Renal cortical epithelial cell (primary cell): Measurements from ENCODE around the gene SOX6. TPM values are rescaled to one million over a fixed set of nuclear protein-coding genes. Genes with fewer than 3 reads are reported as not detected.

Source experiments
- DNase-seq: peaks from one replicate; pipeline ENCODE4 v3.0.0-alpha.2; 2011; ENCODE audit warnings: low read depth
- total RNA-seq: library from RNA; depleted of rRNA; stranded (reverse); fragments of >200 nt; gene quantifications from 2 replicates; pipeline ENCODE4 v1.2.3, GENCODE V29; 2014

Gene SOX6
- total RNA-seq, 1 donor from 2014 or later: 12.1 TPM

- DNase-seq: no peak
These were observed 80.1 kb downstream of the SOX6 start for GRCh38 chr11:16276251-16276650.

DNA sequence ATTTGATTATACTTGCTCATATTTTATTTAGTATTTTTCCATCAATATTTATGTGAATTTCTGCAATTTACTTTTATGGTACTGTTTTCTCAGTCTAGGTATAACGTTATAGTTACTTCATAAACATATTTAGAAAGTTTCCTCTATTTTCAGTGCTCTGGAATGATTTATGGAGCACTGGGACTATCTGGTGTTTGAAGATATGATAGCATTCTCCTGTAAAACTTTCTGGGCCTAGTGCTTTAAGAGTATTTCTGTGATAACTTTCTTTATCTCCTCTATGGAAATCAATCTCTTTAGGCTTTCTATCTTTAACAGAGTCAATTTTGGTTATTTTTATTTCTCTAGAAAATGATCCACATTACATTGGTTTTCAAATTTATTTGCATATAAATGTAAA, 85.1 kb downstream of the SOX6 start:
- DNase-seq: no peak

- no peak for DNase-seq
These were observed 90.3 kb downstream of the SOX6 start for GRCh38 chr11:16266021-16266420.

- no peak for DNase-seq
These were observed 91.3 kb downstream of the SOX6 start for GRCh38 chr11:16265022-16265421.

GRCh38 chr11:16262645-16262955, 93.7 kb downstream of the SOX6 start:
- DNase-seq: peak; percentile 76

DNA sequence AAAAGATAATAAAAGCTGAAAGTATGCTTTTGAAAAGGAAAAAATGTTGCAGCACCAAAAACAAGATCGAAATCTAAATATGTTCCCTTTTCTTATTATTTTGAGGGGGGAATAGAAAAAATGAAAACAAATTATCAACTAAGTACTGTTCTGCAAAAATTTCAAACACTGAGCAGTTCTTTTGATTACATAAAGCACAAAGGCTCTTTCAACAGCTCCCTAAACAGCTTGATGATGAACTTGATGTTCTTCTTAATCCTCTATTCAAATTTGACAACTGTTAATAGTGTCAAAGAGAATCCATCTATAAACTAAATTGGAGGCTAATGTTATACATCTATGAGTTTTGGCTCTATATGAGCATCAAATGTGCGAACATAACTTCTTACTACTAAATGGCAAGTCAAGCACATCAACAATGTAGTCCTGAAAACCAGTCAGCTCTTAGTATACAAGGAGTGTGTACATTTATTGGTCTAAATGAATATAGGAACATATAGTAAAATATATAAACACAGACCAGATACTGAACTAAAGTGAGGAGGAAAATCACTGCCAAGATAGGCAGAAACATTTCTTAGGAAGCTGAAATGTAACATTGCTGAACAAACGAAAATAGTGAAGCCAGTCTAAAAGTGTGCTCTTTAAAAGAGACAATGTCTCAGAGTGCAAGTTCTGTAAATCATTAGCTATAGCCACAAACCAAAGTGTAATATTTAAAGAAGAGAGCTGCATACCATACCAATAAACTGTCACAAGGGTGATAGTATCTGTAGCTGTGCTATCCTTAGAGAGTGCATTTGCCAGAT, 94.3 kb downstream of the SOX6 start:
- DNase-seq: peak; percentile 79

- peak; percentile 28 for DNase-seq
These were observed 104.0 kb downstream of the SOX6 start for GRCh38 chr11:16252373-16252772.

- DNase-seq: no peak
These were observed 108.1 kb downstream of the SOX6 start for GRCh38 chr11:16248248-16248647.

GRCh38 chr11:16242806-16243205, 113.5 kb downstream of the SOX6 start:
- no peak for DNase-seq

GRCh38 chr11:16240687-16241086, 115.7 kb downstream of the SOX6 start:
- DNase-seq: no peak

GRCh38 chr11:16239141-16240105, 116.9 kb downstream of the SOX6 start:
- DNase-seq: no peak

DNA sequence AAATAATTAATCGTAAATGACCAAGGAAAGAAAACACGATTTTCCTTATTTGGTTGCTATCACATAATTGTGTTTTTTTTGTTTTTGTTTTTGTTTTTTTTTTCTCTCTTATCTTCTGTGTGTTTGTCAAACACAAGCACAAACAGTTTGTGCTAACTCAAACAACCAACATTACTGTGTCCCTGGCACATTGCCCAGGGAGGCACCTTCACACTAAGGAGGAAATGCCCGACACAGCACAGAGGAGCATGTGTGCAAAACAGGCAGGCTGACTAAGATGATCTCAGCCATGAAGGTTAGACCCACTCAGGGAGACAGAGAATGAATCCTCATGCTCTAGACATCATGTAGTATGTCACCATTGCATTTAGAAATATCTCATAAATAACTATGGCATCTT, 130.1 kb downstream of the SOX6 start:
- DNase-seq: peak; percentile 83

DNA sequence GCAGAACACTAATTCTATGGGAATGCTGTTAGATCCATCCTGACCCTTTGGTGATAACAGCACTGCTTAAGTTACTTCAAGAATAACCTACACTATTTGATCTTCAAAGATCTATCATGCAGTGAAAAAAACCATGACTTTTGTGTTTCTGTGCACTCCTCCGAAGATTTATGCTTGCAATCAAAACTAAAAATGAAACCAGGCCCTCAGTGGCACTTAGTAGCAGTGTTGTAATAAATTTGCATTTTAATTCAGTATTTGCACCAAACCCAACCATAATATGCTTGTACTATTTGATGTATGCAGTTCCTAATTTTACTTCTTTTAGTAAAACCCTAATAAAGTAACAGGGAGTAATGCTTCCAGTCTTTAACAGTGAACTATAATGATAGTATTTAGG, 130.7 kb downstream of the SOX6 start:
- DNase-seq: no peak

- DNase-seq: no peak
These were observed 132.8 kb downstream of the SOX6 start for GRCh38 chr11:16223558-16223957.

DNA sequence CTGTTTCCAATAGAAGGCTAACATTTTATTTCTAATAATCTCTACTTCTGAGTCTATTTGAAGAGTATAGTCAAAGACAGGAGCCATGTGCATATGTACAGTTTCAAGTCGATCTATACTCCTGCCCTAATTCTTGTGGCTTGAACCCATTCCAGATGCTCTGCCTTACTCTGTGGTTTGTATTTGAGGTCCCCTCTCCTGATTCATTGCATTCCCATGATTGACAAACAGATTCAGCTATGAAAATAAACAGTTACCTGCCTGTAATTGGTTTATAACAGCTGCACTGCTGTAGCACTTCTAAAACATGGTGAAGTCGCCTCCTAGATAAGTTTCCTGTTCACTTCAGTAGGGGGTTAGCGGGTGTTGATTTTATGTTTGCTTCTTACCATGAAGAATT, 138.7 kb downstream of the SOX6 start:
- DNase-seq: no peak

DNA sequence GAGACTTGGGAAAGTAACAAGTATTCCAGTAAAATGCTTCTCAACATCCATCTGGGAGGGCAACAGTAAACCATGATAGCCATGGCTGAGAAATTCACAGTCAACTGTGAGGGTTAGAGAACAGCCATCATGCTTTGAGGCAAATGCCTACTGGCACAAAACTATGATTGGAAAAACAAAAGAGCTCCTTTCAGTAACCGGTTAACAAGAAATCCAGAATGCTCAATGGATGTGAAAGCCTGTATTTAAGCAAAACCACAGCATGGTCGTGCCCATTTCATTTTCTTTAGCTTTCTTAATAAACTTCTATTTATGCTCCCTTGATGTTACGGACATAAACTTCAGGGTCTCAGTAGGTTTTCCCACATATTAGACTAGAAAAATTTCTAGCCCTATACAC, 139.5 kb downstream of the SOX6 start:
- DNase-seq: no peak

DNA sequence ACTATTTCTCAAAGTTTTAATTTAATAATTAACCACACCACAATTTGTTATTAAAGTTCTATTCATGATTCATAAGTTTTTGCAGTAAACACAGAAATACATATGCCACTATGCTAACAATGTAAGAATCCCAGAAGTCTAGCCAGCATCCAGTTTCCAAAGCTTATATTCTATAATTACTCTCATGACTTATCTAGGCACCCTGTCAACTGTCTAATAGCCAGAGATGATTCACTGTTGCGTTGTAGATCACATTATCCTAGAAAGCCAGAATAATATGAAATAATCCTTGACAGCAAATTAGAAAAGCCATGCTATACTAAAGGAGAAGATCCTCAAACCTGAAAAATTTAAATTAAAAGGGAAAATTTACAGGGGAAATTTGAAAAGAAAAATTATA, 141.0 kb downstream of the SOX6 start:
- no peak for DNase-seq

DNA sequence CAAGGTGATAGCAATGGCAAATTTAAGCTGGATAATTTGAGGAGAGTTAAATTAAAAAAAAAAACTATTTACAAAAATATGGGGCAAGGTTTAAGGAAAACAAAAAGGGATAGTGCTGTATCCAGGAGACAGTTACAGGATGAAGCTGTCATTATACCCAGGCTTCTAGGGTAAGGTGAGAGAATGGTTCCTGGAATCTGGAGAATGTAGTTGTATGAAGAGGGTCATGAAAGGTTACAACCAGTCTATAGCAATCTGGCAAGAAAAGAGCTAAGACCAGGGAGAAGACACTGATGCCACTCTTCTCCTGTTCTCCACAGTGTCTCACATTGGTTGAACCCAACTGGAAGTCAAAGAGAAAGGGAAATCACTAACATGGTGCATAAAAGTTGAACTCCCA, 144.9 kb downstream of the SOX6 start:
- no peak for DNase-seq

DNA sequence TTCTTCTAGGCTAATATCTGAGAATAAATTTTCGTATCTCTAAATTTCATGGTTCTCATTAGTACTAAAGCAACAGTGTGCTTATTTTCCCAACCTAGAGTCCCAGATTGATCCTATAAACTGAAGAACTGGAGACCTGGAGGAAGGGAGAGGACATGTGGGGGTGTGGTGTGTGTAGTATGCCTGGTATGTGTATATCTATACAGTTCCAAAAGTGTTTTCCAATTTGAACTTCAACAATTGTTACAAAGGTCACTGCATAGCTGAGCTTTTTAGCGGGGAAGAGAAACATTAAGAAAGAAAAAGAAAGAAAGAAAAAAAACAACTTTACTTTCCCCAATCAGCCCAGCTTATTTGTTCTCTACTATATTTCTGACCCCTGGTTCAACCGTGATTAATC, 152.1 kb downstream of the SOX6 start:
- no peak for DNase-seq

GRCh38 chr11:16195651-16196050, 160.7 kb downstream of the SOX6 start:
- DNase-seq: no peak

GRCh38 chr11:16194566-16194965, 161.8 kb downstream of the SOX6 start:
- DNase-seq: no peak

GRCh38 chr11:16193897-16194381, 162.4 kb downstream of the SOX6 start:
- DNase-seq: no peak

- no peak for DNase-seq
These were observed 164.5 kb downstream of the SOX6 start for GRCh38 chr11:16191868-16192240.
